A549 treated with Mapracorat at 1 μM for 4 hours (cell line): Measurements from ENCODE around the gene PHKA2. TPM values are rescaled to one million over a fixed set of nuclear protein-coding genes. Genes with fewer than 3 reads are reported as not detected.

ENCODE experiments used
- total RNA-seq: library from RNA; stranded (reverse); fragments of 200-300 nt; extraction: Qiagen RNA extraction; gene quantifications from 5 replicates; pipeline ENCODE4 v1.2.3, GENCODE V29; 2022

The PHKA2 gene, protein sequence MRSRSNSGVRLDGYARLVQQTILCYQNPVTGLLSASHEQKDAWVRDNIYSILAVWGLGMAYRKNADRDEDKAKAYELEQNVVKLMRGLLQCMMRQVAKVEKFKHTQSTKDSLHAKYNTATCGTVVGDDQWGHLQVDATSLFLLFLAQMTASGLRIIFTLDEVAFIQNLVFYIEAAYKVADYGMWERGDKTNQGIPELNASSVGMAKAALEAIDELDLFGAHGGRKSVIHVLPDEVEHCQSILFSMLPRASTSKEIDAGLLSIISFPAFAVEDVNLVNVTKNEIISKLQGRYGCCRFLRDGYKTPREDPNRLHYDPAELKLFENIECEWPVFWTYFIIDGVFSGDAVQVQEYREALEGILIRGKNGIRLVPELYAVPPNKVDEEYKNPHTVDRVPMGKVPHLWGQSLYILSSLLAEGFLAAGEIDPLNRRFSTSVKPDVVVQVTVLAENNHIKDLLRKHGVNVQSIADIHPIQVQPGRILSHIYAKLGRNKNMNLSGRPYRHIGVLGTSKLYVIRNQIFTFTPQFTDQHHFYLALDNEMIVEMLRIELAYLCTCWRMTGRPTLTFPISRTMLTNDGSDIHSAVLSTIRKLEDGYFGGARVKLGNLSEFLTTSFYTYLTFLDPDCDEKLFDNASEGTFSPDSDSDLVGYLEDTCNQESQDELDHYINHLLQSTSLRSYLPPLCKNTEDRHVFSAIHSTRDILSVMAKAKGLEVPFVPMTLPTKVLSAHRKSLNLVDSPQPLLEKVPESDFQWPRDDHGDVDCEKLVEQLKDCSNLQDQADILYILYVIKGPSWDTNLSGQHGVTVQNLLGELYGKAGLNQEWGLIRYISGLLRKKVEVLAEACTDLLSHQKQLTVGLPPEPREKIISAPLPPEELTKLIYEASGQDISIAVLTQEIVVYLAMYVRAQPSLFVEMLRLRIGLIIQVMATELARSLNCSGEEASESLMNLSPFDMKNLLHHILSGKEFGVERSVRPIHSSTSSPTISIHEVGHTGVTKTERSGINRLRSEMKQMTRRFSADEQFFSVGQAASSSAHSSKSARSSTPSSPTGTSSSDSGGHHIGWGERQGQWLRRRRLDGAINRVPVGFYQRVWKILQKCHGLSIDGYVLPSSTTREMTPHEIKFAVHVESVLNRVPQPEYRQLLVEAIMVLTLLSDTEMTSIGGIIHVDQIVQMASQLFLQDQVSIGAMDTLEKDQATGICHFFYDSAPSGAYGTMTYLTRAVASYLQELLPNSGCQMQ
- total RNA-seq = 11.2 to 15.0 TPM (median 14.1 TPM) in 5 replicates

DNA sequence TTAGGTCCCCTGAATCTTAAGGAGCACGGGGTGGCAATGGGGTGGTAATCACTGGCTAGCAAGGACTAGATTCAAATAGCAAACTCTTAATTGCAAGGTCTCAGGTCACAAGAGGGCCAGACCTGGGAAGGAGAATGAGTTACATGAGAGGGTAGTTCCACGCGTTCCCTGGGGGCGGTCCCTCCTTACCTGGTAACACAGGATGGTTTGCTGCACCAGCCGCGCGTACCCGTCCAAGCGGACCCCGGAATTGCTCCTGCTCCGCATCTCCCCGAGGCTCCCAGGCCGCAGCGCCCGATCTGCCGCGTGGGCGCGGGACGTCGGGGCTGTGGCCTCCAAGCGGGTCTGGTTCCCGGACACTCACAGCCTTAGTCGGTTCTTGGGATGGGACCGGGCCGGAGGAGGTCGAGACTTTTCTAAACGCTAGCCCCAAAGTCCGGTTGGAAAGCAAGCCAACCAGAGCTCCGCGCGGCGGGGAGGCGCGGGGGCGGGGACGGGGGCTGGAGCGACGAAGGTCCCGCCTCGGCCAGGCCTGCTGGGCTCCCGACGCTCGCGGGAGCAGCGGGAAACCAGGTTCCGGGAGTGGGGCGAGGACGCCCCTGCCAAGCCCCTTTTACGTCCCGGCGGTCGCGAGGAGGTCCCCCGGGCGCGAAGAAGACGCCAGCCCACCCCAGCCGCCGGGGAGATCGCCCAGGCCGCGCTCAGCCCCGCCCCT, at the start of gene PHKA2:
PHKA2 (minus strand) TSS at position 449 of the 715 bp plus-strand sequence; CDS start at position 267, 182 bp downstream.

Other genes starting within 250 kb of the PHKA2 start
- gene ADGRG2, start 138.4 kb upstream of the PHKA2 start, total RNA-seq = 8.7 to 11.1 TPM (median 10.5 TPM) in 5 replicates